Panc1 (cell line): Measurements from ENCODE around the gene LOXL1.

Experiments
- POLR2AphosphoS5 ChIP-seq: IDR thresholded peaks from 2 replicates; pipeline ENCODE4 v1.6.1; 2012; ENCODE audit warnings: mild to moderate bottlenecking, low read depth, low read length, moderate library complexity
- TF ChIP-seq, protein P1 (sequence below), 2 experiments: IDR thresholded peaks; 2 replicates each; pipeline ENCODE4 v1.6.1; 2011 to 2012; ENCODE audit warnings: low read depth in 2 of 2, control low read depth in 1 of 2, low read length in 1 of 2, mild to moderate bottlenecking in 1 of 2, moderate library complexity in 1 of 2; ENCODE audit not compliant: insufficient read depth in 1 of 2
- TF ChIP-seq, protein P2 (sequence below): fragments of 450-650 bp; IDR thresholded peaks from 2 replicates; pipeline ENCODE4 v1.5.1; 2017; ENCODE audit warnings: mild to moderate bottlenecking

GRCh38 chr15:73950479-73950830 is 24.2 kb downstream of the LOXL1 start:
- TF ChIP-seq, protein P1, sequence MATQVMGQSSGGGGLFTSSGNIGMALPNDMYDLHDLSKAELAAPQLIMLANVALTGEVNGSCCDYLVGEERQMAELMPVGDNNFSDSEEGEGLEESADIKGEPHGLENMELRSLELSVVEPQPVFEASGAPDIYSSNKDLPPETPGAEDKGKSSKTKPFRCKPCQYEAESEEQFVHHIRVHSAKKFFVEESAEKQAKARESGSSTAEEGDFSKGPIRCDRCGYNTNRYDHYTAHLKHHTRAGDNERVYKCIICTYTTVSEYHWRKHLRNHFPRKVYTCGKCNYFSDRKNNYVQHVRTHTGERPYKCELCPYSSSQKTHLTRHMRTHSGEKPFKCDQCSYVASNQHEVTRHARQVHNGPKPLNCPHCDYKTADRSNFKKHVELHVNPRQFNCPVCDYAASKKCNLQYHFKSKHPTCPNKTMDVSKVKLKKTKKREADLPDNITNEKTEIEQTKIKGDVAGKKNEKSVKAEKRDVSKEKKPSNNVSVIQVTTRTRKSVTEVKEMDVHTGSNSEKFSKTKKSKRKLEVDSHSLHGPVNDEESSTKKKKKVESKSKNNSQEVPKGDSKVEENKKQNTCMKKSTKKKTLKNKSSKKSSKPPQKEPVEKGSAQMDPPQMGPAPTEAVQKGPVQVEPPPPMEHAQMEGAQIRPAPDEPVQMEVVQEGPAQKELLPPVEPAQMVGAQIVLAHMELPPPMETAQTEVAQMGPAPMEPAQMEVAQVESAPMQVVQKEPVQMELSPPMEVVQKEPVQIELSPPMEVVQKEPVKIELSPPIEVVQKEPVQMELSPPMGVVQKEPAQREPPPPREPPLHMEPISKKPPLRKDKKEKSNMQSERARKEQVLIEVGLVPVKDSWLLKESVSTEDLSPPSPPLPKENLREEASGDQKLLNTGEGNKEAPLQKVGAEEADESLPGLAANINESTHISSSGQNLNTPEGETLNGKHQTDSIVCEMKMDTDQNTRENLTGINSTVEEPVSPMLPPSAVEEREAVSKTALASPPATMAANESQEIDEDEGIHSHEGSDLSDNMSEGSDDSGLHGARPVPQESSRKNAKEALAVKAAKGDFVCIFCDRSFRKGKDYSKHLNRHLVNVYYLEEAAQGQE (IDR thresholded peaks at IDR 0.05; ENCODE audit: insufficient read depth in 1 of 2, low read depth in 2 of 2, low read length in 1 of 2) = no peak
- TF ChIP-seq, protein P2, sequence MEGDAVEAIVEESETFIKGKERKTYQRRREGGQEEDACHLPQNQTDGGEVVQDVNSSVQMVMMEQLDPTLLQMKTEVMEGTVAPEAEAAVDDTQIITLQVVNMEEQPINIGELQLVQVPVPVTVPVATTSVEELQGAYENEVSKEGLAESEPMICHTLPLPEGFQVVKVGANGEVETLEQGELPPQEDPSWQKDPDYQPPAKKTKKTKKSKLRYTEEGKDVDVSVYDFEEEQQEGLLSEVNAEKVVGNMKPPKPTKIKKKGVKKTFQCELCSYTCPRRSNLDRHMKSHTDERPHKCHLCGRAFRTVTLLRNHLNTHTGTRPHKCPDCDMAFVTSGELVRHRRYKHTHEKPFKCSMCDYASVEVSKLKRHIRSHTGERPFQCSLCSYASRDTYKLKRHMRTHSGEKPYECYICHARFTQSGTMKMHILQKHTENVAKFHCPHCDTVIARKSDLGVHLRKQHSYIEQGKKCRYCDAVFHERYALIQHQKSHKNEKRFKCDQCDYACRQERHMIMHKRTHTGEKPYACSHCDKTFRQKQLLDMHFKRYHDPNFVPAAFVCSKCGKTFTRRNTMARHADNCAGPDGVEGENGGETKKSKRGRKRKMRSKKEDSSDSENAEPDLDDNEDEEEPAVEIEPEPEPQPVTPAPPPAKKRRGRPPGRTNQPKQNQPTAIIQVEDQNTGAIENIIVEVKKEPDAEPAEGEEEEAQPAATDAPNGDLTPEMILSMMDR = no peak
- no peak for TF ChIP-seq POLR2AphosphoS5
